Endothelial cell of umbilical vein (primary cell): ENCODE data around the gene DYRK1A. TPM values are rescaled to one million over a fixed set of nuclear protein-coding genes. Genes with fewer than 3 reads are reported as not detected.

Experiments used
- BruUV-seq: library from RNA; stranded (reverse); fragments of 400-500 nt; replicated peaks from 2 replicates; lab custom pipeline; 2021; lab: Mats Ljungman, UMichigan
- CTCF ChIA-PET: fragments of 300-600, 350-600 bp; sonication (Branson Sonifier 250); formaldehyde crosslinking; loops from one replicate; lab custom pipeline; 2021; ENCODE audit warnings: antibody characterized with exemption, inconsistent platforms; lab: Charles Lee
- POLR2A ChIA-PET: fragments of 300-600, 350-600 bp; sonication (Branson Sonifier 250); formaldehyde crosslinking; loops from one replicate; lab custom pipeline; 2021; ENCODE audit warnings: antibody characterized with exemption, inconsistent platforms; lab: Charles Lee
- DNase-seq: peaks from one replicate; pipeline ENCODE4 v3.0.0-alpha.2; 2011; ENCODE audit warnings: low read depth, low spot score
- FAIRE-seq: peaks from 2 replicates; lab custom pipeline; 2011; peaks lifted over from hg19 to GRCh38; lab: Jason Lieb, UNC
- H2AFZ ChIP-seq: 2 replicates; pipeline ENCODE4 v1.6.0; 2012; ENCODE audit warnings: low read depth, low read length, control low read depth, inconsistent platforms
- H3K27ac ChIP-seq: 2 replicates; pipeline ENCODE4 v1.5.1; 2011; ENCODE audit warnings: low read depth, mild to moderate bottlenecking, control low read depth, low read length, moderate library complexity; ENCODE audit not compliant: insufficient read depth
- H3K27me3 ChIP-seq, 2 experiments: 2 replicates each; pipeline versions ENCODE4 v1.6.0 to v1.6.1; 2011; ENCODE audit warnings: low read length in 2 of 2, mixed read lengths in 1 of 2; ENCODE audit not compliant: control insufficient read depth in 2 of 2, insufficient read depth in 2 of 2
- H3K36me3 ChIP-seq, 2 experiments: 2 replicates in 1 of 2; 3 replicates in 1 of 2; pipeline ENCODE4 v1.5.1; 2011; ENCODE audit warnings: low read length in 2 of 2, mild to moderate bottlenecking in 1 of 2, moderate library complexity in 1 of 2; ENCODE audit not compliant: control insufficient read depth in 2 of 2, insufficient read depth in 2 of 2; ENCODE audit errors: extremely low read depth in 1 of 2
- H3K4me1 ChIP-seq: 3 replicates; pipeline ENCODE4 v1.5.1; 2011; ENCODE audit warnings: mild to moderate bottlenecking, low read length; ENCODE audit not compliant: control insufficient read depth, insufficient read depth; ENCODE audit errors: extremely low read depth
- H3K4me2 ChIP-seq: 2 replicates; pipeline ENCODE4 v1.6.1; 2011; ENCODE audit warnings: low read length, control low read depth, mixed read lengths; ENCODE audit not compliant: insufficient read depth
- H3K4me3 ChIP-seq, 3 experiments: fragments of 200-600 bp in 1 of 3; sonication (generic), shearing (Covaris generic) in 1 of 3; replicated peaks in 1 of 3; 2 replicates each; pipeline ENCODE4 v1.5.1; 2011 to 2016; ENCODE audit warnings: control low read depth in 3 of 3, low read length in 3 of 3, mild to moderate bottlenecking in 2 of 3, inconsistent platforms in 1 of 3, low read depth in 1 of 3, moderate library complexity in 1 of 3; ENCODE audit not compliant: insufficient read depth in 1 of 3
- H3K79me2 ChIP-seq: 2 replicates; pipeline ENCODE4 v1.6.0; 2012; ENCODE audit warnings: low read length, inconsistent platforms; ENCODE audit not compliant: control insufficient read depth, insufficient read depth
- H3K9ac ChIP-seq: replicated peaks from 2 replicates; pipeline ENCODE3; 2011; ENCODE audit warnings: low read length, control low read depth; ENCODE audit not compliant: insufficient read depth; ENCODE audit errors: extremely low read depth
- H3K9me1 ChIP-seq: replicated peaks from 3 replicates; pipeline ENCODE4 v1.6.0; 2011; ENCODE audit warnings: mild to moderate bottlenecking, low read length; ENCODE audit not compliant: control insufficient read depth, insufficient read depth; ENCODE audit errors: extremely low read depth
- H3K9me3 ChIP-seq: replicated peaks from 2 replicates; pipeline ENCODE4 v1.5.1; 2012; ENCODE audit warnings: low read length, inconsistent platforms; ENCODE audit not compliant: control insufficient read depth, insufficient read depth
- H4K20me1 ChIP-seq: replicated peaks from 2 replicates; pipeline ENCODE3; 2011; ENCODE audit warnings: mild to moderate bottlenecking, low read length; ENCODE audit not compliant: control insufficient read depth, insufficient read depth; ENCODE audit errors: extremely low read depth
- CTCF ChIP-seq, 2 donors: IDR thresholded peaks; 1 replicate in 1 of 2; 2 replicates in 1 of 2; pipeline ENCODE4 v1.5.1; 2011; ENCODE audit warnings: low read length in 2 of 2, mild to moderate bottlenecking in 2 of 2, moderate library complexity in 2 of 2, control low read depth in 1 of 2, inconsistent platforms in 1 of 2, low read depth in 1 of 2; ENCODE audit not compliant: insufficient read depth in 1 of 2; ENCODE audit errors: extremely low read depth in 1 of 2
- EZH2 ChIP-seq: IDR thresholded peaks from 2 replicates; pipeline ENCODE4 v1.6.1; 2012; ENCODE audit warnings: borderline replicate concordance, low read depth, mild to moderate bottlenecking, moderate library complexity, low read length, inconsistent platforms; ENCODE audit not compliant: severe bottlenecking
- FOS ChIP-seq: IDR thresholded peaks from 2 replicates; pipeline ENCODE4 v1.6.1; 2011; ENCODE audit warnings: mild to moderate bottlenecking, low read length, moderate library complexity, borderline replicate concordance; ENCODE audit not compliant: insufficient read depth
- GATA2 ChIP-seq: IDR thresholded peaks from 2 replicates; pipeline ENCODE4 v1.7.0; 2011; ENCODE audit warnings: low read depth, mild to moderate bottlenecking, moderate library complexity, mixed read lengths, low read length; ENCODE audit not compliant: insufficient read length, insufficient read depth
- JUN ChIP-seq: IDR thresholded peaks from 2 replicates; pipeline ENCODE4 v1.6.1; 2011; ENCODE audit warnings: borderline replicate concordance, low read depth; ENCODE audit not compliant: insufficient read length, insufficient read depth
- MAX ChIP-seq: IDR thresholded peaks from 2 replicates; pipeline ENCODE4 v1.6.1; 2011; ENCODE audit not compliant: insufficient read depth, insufficient read length
- MYC ChIP-seq: IDR thresholded peaks from one replicate; pipeline ENCODE4 v1.6.1; 2011; ENCODE audit warnings: mild to moderate bottlenecking, low read depth, low read length
- POLR2A ChIP-seq: IDR thresholded peaks from 2 replicates; pipeline ENCODE4 v1.6.1; 2012; ENCODE audit warnings: low read depth, mild to moderate bottlenecking, control low read depth, low read length
- POLR2AphosphoS5 ChIP-seq: IDR thresholded peaks from 2 replicates; pipeline ENCODE4 v1.6.1; 2012; ENCODE audit warnings: low read depth, mild to moderate bottlenecking, control low read depth, low read length, moderate library complexity; ENCODE audit not compliant: insufficient read depth
- dilution Hi-C: fragments of 300-500 bp; cut with MboI; formaldehyde crosslinking; loops from one replicate; pipeline ENCODE4 v1.15.0; 2019; ENCODE audit warnings: low sequenced_read_pairs; ENCODE audit not compliant: extremely low pct_ligation_motif_present
- intact Hi-C: fragments of 100-400 bp; cut with micrococcal nuclease; formaldehyde crosslinking; loops from one replicate; pipeline ENCODE4 v1.10.0; 2022
- polyA plus RNA-seq, 4 experiments: library from polyadenylated mRNA; depleted of rRNA in 3 of 4; stranded (reverse) in 3 of 4; unstranded in 1 of 4; fragments of >200 nt; gene quantifications; 2 replicates each; pipeline versions ENCODE4 v1.2.1 to v1.2.3, GENCODE V29; 2011 to 2012; ENCODE audit warnings: missing spikeins in 1 of 4
- total RNA-seq: library from RNA; stranded (reverse); gene quantifications from 2 replicates; pipeline ENCODE4 v1.2.3, GENCODE V29; 2021

The DYRK1A gene
- total and polyA plus RNA-seq, 2 donors (not counting 3 experiments of a cell fraction or from before 2014, with no cell fraction given) = 51.8 to 53.7 TPM

- H3K9me3 ChIP-seq = no peaks in the 10 kb centered on the region
- intact Hi-C loops = no loop called here
- H4K20me1 ChIP-seq = no peaks in the 10 kb centered on the region
- H3K4me3 ChIP-seq = no peak overlapping the region
- H3K27me3 ChIP-seq = no peaks in the 10 kb centered on the region
- no peak overlapping the region for H3K4me2 ChIP-seq
- dilution Hi-C loops = no loop called here
- POLR2A ChIA-PET = no interaction called here
- H3K79me2 ChIP-seq = no peaks in the 10 kb centered on the region
- no peak for FAIRE-seq
- no peak overlapping the region for H2AFZ ChIP-seq
- no peak for DNase-seq
- no peaks in the 10 kb centered on the region for H3K36me3 ChIP-seq
- TF ChIP-seq FOS (no peak), EZH2 (no peak), JUN (no peak), CTCF (IDR thresholded peaks at IDR 0.05; ENCODE audit: extremely low read depth in 1 of 2, insufficient read depth in 1 of 2, low read depth in 1 of 2, low read length in 2 of 2) (no peak), MAX (no peak), GATA2 (no peak), MYC (no peak), POLR2A (no peak), POLR2AphosphoS5 (no peak)
- CTCF ChIA-PET = interaction anchor here (1.2 to 2.3 kb wide), 2 partner anchors 17 to 18 kb away, joined by 4 read pairs; no protein-coding TSS in a partner anchor
- H3K27ac ChIP-seq = no peak overlapping the region
- H3K9me1 ChIP-seq = no peaks in the 10 kb centered on the region
- H3K9ac ChIP-seq = no peak overlapping the region
- no TSS peak for BruUV-seq
- H3K4me1 ChIP-seq = peaks cover 20% of the 10 kb centered on the region
These were observed 9.9 kb upstream of the DYRK1A start for GRCh38 chr21:37356706-37357105.
